HL-60/S4 treated with retinoic acid at 250 ng/mL for 4 days and 3 days (cell line): ENCODE measurements around the gene PRR7.
"Not testable (repeated sequence)": the region's sequence is repeated elsewhere in the genome, so short reads cannot be mapped to it uniquely, and the experiment has no call there.

ENCODE experiments used
- in situ Hi-C: fragments of 300-500 bp; cut with MboI; formaldehyde crosslinking; loops from 2 replicates; pipeline ENCODE4 v1.7.0; 2022; ENCODE audit warnings: low sequenced_read_pairs

Gene PRR7

GRCh38 chr5:177446200-177447065 lies at the start of gene PRR7:
TSS of gene PRR7 (plus strand) at chr5:177446814. CDS start at chr5:177455068, 8,254 bp downstream.
- in situ Hi-C loops: no loop called here

GRCh38 chr5:177397875-177398390 lies 48.7 kb upstream of the PRR7 start:
- in situ Hi-C loops: no loop called here

GRCh38 chr5:177399997-177400868 lies 46.4 kb upstream of the PRR7 start, which contains the start of gene PFN3:
TSS of gene PFN3 (minus strand) at chr5:177400661. CDS start at chr5:177400576, 85 bp downstream.
- in situ Hi-C loops: no loop called here

- in situ Hi-C loops: no loop called here
Observed at GRCh38 chr5:177402271-177403043, 44.2 kb upstream of the PRR7 start.

GRCh38 chr5:177403102-177403791 lies 43.4 kb upstream of the PRR7 start:
- in situ Hi-C loops: no loop called here

- in situ Hi-C loops: no loop called here
Observed at GRCh38 chr5:177403792-177404640, 42.6 kb upstream of the PRR7 start.

- in situ Hi-C loops: no loop called here
Observed at GRCh38 chr5:177404641-177405179, 41.9 kb upstream of the PRR7 start.

GRCh38 chr5:177405312-177405711 lies 41.3 kb upstream of the PRR7 start:
- in situ Hi-C loops: no loop called here

- in situ Hi-C loops: no loop called here
Observed at GRCh38 chr5:177405805-177406204, 40.8 kb upstream of the PRR7 start.

GRCh38 chr5:177409043-177409801 lies 37.4 kb upstream of the PRR7 start, which contains the start of gene F12:
TSS of gene F12 (minus strand) at chr5:177409564. CDS start at chr5:177409527, 37 bp downstream.
- in situ Hi-C loops: no loop called here

GRCh38 chr5:177410575-177410974 lies 36.0 kb upstream of the PRR7 start:
- in situ Hi-C loops: no loop called here

GRCh38 chr5:177412603-177413233 lies 33.9 kb upstream of the PRR7 start:
- in situ Hi-C loops: no loop called here

- in situ Hi-C loops: no loop called here
Observed at GRCh38 chr5:177414481-177414880, 32.1 kb upstream of the PRR7 start.

GRCh38 chr5:177417081-177417480 lies 29.5 kb upstream of the PRR7 start:
- in situ Hi-C loops: not testable (repeated sequence)

- in situ Hi-C loops: no loop called here
Observed at GRCh38 chr5:177419046-177419445, 27.6 kb upstream of the PRR7 start.

GRCh38 chr5:177420472-177420871 lies 26.1 kb upstream of the PRR7 start:
- in situ Hi-C loops: not testable (repeated sequence)

- in situ Hi-C loops: no loop called here
Observed at GRCh38 chr5:177421062-177421798, 25.4 kb upstream of the PRR7 start.
